Activated CD8-positive, alpha-beta T cell treated with anti-CD3 and anti-CD28 coated beads for 36 hours (primary cell): ENCODE measurements around the gene PTX4. TPM values are rescaled to one million over a fixed set of nuclear protein-coding genes. Genes with fewer than 3 reads are reported as not detected.
A peak's percentile ranks its signal among the peaks of the same experiment; 100 is the strongest.
"Not testable (repeated sequence)": the region's sequence is repeated elsewhere in the genome, so short reads cannot be mapped to it uniquely, and the experiment has no call there.

Experiments used
- ATAC-seq: fragments of 200-7000 bp; cut with Tn5 transposase; one replicate; pipeline ENCODE4 v1.10.0; 2021; ENCODE audit warnings: mild to moderate bottlenecking, moderate library complexity
- CTCF ChIA-PET: fragments of 350-600 bp; sonication (Branson Sonifier 250); formaldehyde crosslinking; loops from one replicate; lab custom pipeline; 2021; ENCODE audit warnings: antibody characterized with exemption; lab: Charles Lee
- POLR2A ChIA-PET: fragments of 350-600 bp; sonication (Branson Sonifier 250); formaldehyde crosslinking; loops from one replicate; lab custom pipeline; 2021; ENCODE audit warnings: antibody characterized with exemption; lab: Charles Lee
- DNase-seq: peaks from one replicate; pipeline ENCODE4 v3.0.0-alpha.2; 2020
- H3K27ac Mint-ChIP-seq: one replicate; pipeline ENCODE4 v1.8.0; 2021; ENCODE audit warnings: mild to moderate bottlenecking, mixed read lengths
- H3K27me3 Mint-ChIP-seq: one replicate; pipeline ENCODE4 v1.8.0; 2021; ENCODE audit warnings: mixed read lengths
- H3K36me3 Mint-ChIP-seq: one replicate; pipeline ENCODE4 v1.8.0; 2021; ENCODE audit warnings: low read depth, mixed read lengths
- H3K4me1 Mint-ChIP-seq: one replicate; pipeline ENCODE4 v1.8.0; 2021; ENCODE audit warnings: low read depth, mixed read lengths
- H3K4me3 Mint-ChIP-seq: one replicate; pipeline ENCODE4 v1.8.0; 2021; ENCODE audit warnings: mild to moderate bottlenecking, moderate library complexity, mixed read lengths
- H3K9me3 Mint-ChIP-seq: one replicate; pipeline ENCODE4 v1.8.0; 2021; ENCODE audit warnings: mixed read lengths
- CTCF ChIP-seq: fragments of 200-600 bp; IDR thresholded peaks from one replicate; pipeline ENCODE4 v1.8.0; 2022; ENCODE audit warnings: antibody characterized with exemption, mild to moderate bottlenecking
- intact Hi-C: fragments of 100-400 bp; cut with micrococcal nuclease; formaldehyde crosslinking; loops from one replicate; pipeline ENCODE4 v1.10.0; 2022
- total RNA-seq, 2 experiments: library from RNA; stranded (reverse); gene quantifications; one replicate each; pipeline ENCODE4 v1.2.3, GENCODE V29; 2021

The PTX4 gene
- total RNA-seq, 2 experiments from 2014 or later = not detected

- no peak overlapping the region for H3K4me3 Mint-ChIP-seq
- ChIA-PET CTCF (interaction anchor here (1.4 kb wide), 1 partner anchor 235 kb away, joined by 3 read pairs; the partner anchor contains the start of gene MAPK8IP3), POLR2A (interaction anchor here (1.3 to 1.9 kb wide), 2 partner anchors 10 to 50 kb away, joined by 4 to 5 read pairs; partner anchors contain the start of gene UQCC4)
- H3K27me3 Mint-ChIP-seq = no peaks in the 10 kb centered on the region
- ATAC-seq (no peak), DNase-seq (no peak)
- H3K4me1 Mint-ChIP-seq = peaks cover 35% of the 10 kb centered on the region
- peak overlapping the region; percentile 10 for H3K27ac Mint-ChIP-seq
- no peak for TF ChIP-seq CTCF
- peaks cover 2% of the 10 kb centered on the region for H3K36me3 Mint-ChIP-seq
- H3K9me3 Mint-ChIP-seq = no peaks in the 10 kb centered on the region
- intact Hi-C loops = no loop called here
Measured at GRCh38 chr16:1470481-1471251, 18.1 kb downstream of the PTX4 start.

GRCh38 chr16:1469693-1470201 lies 19.0 kb downstream of the PTX4 start:
- ChIA-PET CTCF (no interaction called here), POLR2A (interaction anchor here (0.7 to 1.3 kb wide), 2 partner anchors 11 to 131 kb away, joined by 3 to 4 read pairs; no protein-coding TSS in a partner anchor)
- intact Hi-C loops = no loop called here
- Mint-ChIP-seq H3K4me3 (no peak overlapping the region), H3K36me3 (peaks cover 2% of the 10 kb centered on the region), H3K4me1 (peaks cover 33% of the 10 kb centered on the region), H3K27me3 (no peaks in the 10 kb centered on the region), H3K27ac (peak overlapping the region; percentile 39), H3K9me3 (no peaks in the 10 kb centered on the region)
- DNase-seq (no peak), ATAC-seq (no peak)
- TF ChIP-seq CTCF = no peak

- H3K27ac Mint-ChIP-seq, H3K9me3 Mint-ChIP-seq, H3K4me3 Mint-ChIP-seq, POLR2A ChIA-PET, intact Hi-C loops, CTCF ChIA-PET, ATAC-seq, H3K27me3 Mint-ChIP-seq, H3K36me3 Mint-ChIP-seq, DNase-seq: not testable (repeated sequence)
- peaks cover 32% of the 10 kb centered on the region for H3K4me1 Mint-ChIP-seq
Measured at GRCh38 chr16:1469141-1469540, 19.6 kb downstream of the PTX4 start.

- H3K27ac Mint-ChIP-seq = no peak overlapping the region
- no peak overlapping the region for H3K4me3 Mint-ChIP-seq
- intact Hi-C loops = no loop called here
- no peaks in the 10 kb centered on the region for H3K27me3 Mint-ChIP-seq
- H3K36me3 Mint-ChIP-seq = peaks cover 2% of the 10 kb centered on the region
- POLR2A ChIA-PET = interaction anchor here (0.6 kb wide), 1 partner anchor 589 kb away, joined by 3 read pairs; no protein-coding TSS in a partner anchor
- peaks cover 29% of the 10 kb centered on the region for H3K4me1 Mint-ChIP-seq
- H3K9me3 Mint-ChIP-seq = no peaks in the 10 kb centered on the region
- CTCF ChIA-PET = no interaction called here
- DNase-seq (no peak), ATAC-seq (no peak)
- no peak for TF ChIP-seq CTCF
Measured at GRCh38 chr16:1468426-1468810, 20.3 kb downstream of the PTX4 start.

GRCh38 chr16:1466968-1467521 lies 21.7 kb downstream of the PTX4 start:
- Mint-ChIP-seq H3K4me1 (peaks cover 20% of the 10 kb centered on the region), H3K27me3 (no peaks in the 10 kb centered on the region), H3K27ac (no peak overlapping the region), H3K36me3 (peaks cover 2% of the 10 kb centered on the region), H3K4me3 (no peak overlapping the region), H3K9me3 (no peaks in the 10 kb centered on the region)
- ChIA-PET CTCF (no interaction called here), POLR2A (no interaction called here)
- intact Hi-C loops = no loop called here
- no peak for DNase-seq
- ATAC-seq = no peak
- TF ChIP-seq CTCF = no peak
